Measurements from ENCODE around the gene MDGA2. TPM values are rescaled to one million over a fixed set of nuclear protein-coding genes. Genes with fewer than 3 reads are reported as not detected.

Gene MDGA2
- total RNA-seq, 1 donor = not detected

GRCh38 chr14:47155395-47155794 lies 520.0 kb downstream of the MDGA2 start:
- no peak overlapping the region for H3K4me3 ChIP-seq (ENCODE audit: low read depth, low read length)
- no peak for DNase-seq (ENCODE audit: low read depth)
- TF ChIP-seq CTCF (IDR thresholded peaks at IDR 0.05; ENCODE audit: insufficient read depth, low read depth, low read length) = no peak

- no peak overlapping the region for H3K4me3 ChIP-seq (ENCODE audit: low read depth, low read length)
- DNase-seq (ENCODE audit: low read depth) = no peak
- TF ChIP-seq CTCF (IDR thresholded peaks at IDR 0.05; ENCODE audit: insufficient read depth, low read depth, low read length) = no peak
Observed at GRCh38 chr14:47154276-47154797, 521.1 kb downstream of the MDGA2 start.

GRCh38 chr14:47153746-47154145 lies 521.7 kb downstream of the MDGA2 start:
- TF ChIP-seq CTCF (IDR thresholded peaks at IDR 0.05; ENCODE audit: insufficient read depth, low read depth, low read length) = no peak
- no peak for DNase-seq (ENCODE audit: low read depth)
- no peak overlapping the region for H3K4me3 ChIP-seq (ENCODE audit: low read depth, low read length)

GRCh38 chr14:47150267-47150666 lies 525.1 kb downstream of the MDGA2 start:
- no peak for TF ChIP-seq CTCF (IDR thresholded peaks at IDR 0.05; ENCODE audit: insufficient read depth, low read depth, low read length)
- H3K4me3 ChIP-seq (ENCODE audit: low read depth, low read length) = no peak overlapping the region
- DNase-seq (ENCODE audit: low read depth) = no peak

- DNase-seq (ENCODE audit: low read depth) = no peak
- TF ChIP-seq CTCF (IDR thresholded peaks at IDR 0.05; ENCODE audit: insufficient read depth, low read depth, low read length) = no peak
- no peak overlapping the region for H3K4me3 ChIP-seq (ENCODE audit: low read depth, low read length)
Observed at GRCh38 chr14:47149326-47149725, 526.1 kb downstream of the MDGA2 start.

- no peak for DNase-seq (ENCODE audit: low read depth)
- no peak for TF ChIP-seq CTCF (IDR thresholded peaks at IDR 0.05; ENCODE audit: insufficient read depth, low read depth, low read length)
- no peak overlapping the region for H3K4me3 ChIP-seq (ENCODE audit: low read depth, low read length)
Observed at GRCh38 chr14:47148686-47149085, 526.7 kb downstream of the MDGA2 start.

- TF ChIP-seq CTCF (IDR thresholded peaks at IDR 0.05; ENCODE audit: insufficient read depth, low read depth, low read length) = no peak
- DNase-seq (ENCODE audit: low read depth) = no peak
- no peak overlapping the region for H3K4me3 ChIP-seq (ENCODE audit: low read depth, low read length)
Observed at GRCh38 chr14:47120645-47121044, 554.8 kb downstream of the MDGA2 start.
